Left lung (tissue), 10 donors: ENCODE results near the gene MYO18B. TPM values are rescaled to one million over a fixed set of nuclear protein-coding genes. Genes with fewer than 3 reads are reported as not detected.

Experiments
- ATAC-seq: fragments of 200-7000 bp; cut with Tn5 transposase; one replicate; pipeline ENCODE4 v1.9.1; 2020; ENCODE audit warnings: moderate library complexity
- DNase-seq, 4 donors: peaks; one replicate each; pipeline ENCODE4 v3.0.0-alpha.2; 2013 to 2020
- H3K27ac ChIP-seq, 2 donors: fragments of 200-600 bp; sonication (generic) in 1 of 2; one replicate each; pipeline versions ENCODE4 v1.5.0 to v1.8.0; 2020 to 2021
- H3K27me3 ChIP-seq, 2 donors: fragments of 200-600 bp; sonication (generic) in 1 of 2; one replicate each; pipeline versions ENCODE4 v1.5.0 to v1.8.0; 2020 to 2021
- H3K36me3 ChIP-seq, 2 donors: fragments of 200-600 bp; sonication (generic) in 1 of 2; one replicate each; pipeline versions ENCODE4 v1.5.0 to v1.8.0; 2020 to 2021
- H3K4me1 ChIP-seq, 2 donors: fragments of 200-600 bp; one replicate each; pipeline ENCODE4 v1.8.0; 2021
- H3K4me3 ChIP-seq, 2 donors: fragments of 200-600 bp; sonication (generic) in 1 of 2; one replicate each; pipeline versions ENCODE4 v1.5.0 to v1.8.0; 2020 to 2021; ENCODE audit warnings: mild to moderate bottlenecking in 1 of 2
- H3K9me3 ChIP-seq, 2 donors: fragments of 200-600 bp; sonication (generic) in 1 of 2; one replicate each; pipeline versions ENCODE4 v1.5.0 to v1.8.0; 2020 to 2021
- intact Hi-C, 2 donors: fragments of 100-400 bp; cut with DNase I; formaldehyde crosslinking; loops; one replicate each; pipeline versions ENCODE4 v1.11.2 to v1.14.2; 2022
- polyA plus RNA-seq, 6 donors: library from polyadenylated mRNA; unstranded; fragments of 120-200 nt; gene quantifications; one replicate each; pipeline ENCODE4 v1.2.1, GENCODE V29; 2013; ENCODE audit not compliant: insufficient read length in 6 of 6
- total RNA-seq, 2 donors: library from RNA; stranded (reverse); fragmentation: NEBNext Ultra II Directional; extraction: Animal tissue kit (Norgen Biotek cat#: 25700); gene quantifications; one replicate each; pipeline ENCODE4 v1.2.1, GENCODE V29; 2021
- TF ChIP-seq, protein P1 (sequence below), 2 donors: fragments of 200-600 bp; sonication (generic) in 1 of 2; IDR thresholded peaks; one replicate each; pipeline versions ENCODE4 v1.5.0 to v1.8.0; 2021; ENCODE audit warnings: antibody characterized with exemption in 2 of 2
- donor health status: DM: no; HTN: yes; CAD: no.
- donor health status: DM: no; HTN: no; CAD: no.

Gene MYO18B
- total and polyA plus RNA-seq, 8 donors, result 0.06 to 0.37 (median 0.15) TPM

DNA sequence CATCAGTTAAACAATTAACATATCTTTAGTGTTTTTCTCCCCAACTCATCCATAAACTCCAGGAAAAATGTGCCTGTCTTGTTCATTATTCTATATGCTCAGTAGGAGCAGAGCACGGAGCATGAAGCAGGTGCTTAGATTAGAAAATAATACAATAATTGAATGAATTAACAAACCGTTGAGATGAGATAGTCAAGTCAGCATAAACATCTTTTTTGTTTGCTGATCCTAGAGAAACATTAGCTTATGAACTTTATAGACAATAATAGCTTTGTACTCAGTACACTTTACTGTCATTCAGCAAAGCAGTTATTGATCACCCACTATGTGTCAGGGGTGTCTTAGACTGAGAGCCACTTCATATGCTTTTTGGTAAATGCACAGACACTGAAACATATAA is 322.1 kb downstream of the MYO18B start:
- intact Hi-C loops, result no loop called here
- Histone ChIP-seq H3K36me3 (no peaks in the 10 kb centered on the region), H3K27ac (no peak overlapping the region), H3K9me3 (no peaks in the 10 kb centered on the region), H3K4me3 (no peak overlapping the region), H3K27me3 (peaks cover 0 to 73% of the 10 kb centered on the region in 2 donors), H3K4me1 (no peaks in the 10 kb centered on the region)
- DNase-seq (no peak), ATAC-seq (no peak)
- TF ChIP-seq, protein P1, sequence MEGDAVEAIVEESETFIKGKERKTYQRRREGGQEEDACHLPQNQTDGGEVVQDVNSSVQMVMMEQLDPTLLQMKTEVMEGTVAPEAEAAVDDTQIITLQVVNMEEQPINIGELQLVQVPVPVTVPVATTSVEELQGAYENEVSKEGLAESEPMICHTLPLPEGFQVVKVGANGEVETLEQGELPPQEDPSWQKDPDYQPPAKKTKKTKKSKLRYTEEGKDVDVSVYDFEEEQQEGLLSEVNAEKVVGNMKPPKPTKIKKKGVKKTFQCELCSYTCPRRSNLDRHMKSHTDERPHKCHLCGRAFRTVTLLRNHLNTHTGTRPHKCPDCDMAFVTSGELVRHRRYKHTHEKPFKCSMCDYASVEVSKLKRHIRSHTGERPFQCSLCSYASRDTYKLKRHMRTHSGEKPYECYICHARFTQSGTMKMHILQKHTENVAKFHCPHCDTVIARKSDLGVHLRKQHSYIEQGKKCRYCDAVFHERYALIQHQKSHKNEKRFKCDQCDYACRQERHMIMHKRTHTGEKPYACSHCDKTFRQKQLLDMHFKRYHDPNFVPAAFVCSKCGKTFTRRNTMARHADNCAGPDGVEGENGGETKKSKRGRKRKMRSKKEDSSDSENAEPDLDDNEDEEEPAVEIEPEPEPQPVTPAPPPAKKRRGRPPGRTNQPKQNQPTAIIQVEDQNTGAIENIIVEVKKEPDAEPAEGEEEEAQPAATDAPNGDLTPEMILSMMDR (IDR thresholded peaks at IDR 0.05), result no peak

DNA sequence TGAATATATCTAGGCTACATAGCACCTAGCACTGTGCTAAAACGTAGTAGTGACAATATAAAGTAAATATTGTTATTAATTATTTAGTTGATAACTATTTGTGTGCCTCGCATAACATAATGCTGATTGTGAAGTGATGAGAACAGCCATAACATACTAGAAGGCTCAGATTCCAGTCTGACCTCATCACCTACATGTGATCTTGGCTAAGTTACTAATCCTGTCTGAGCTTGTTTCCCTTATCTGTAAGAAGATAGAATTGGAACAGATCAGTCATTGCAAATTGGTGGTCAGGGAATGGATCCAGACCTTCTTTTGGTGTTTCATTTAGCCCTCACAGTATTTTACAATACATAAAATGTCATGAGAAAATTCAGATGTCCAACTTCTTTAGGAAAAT is 323.9 kb downstream of the MYO18B start:
- Histone ChIP-seq H3K4me3 (no peak overlapping the region), H3K36me3 (no peaks in the 10 kb centered on the region), H3K9me3 (no peaks in the 10 kb centered on the region), H3K4me1 (no peaks in the 10 kb centered on the region), H3K27me3 (peaks cover 0 to 80% of the 10 kb centered on the region in 2 donors), H3K27ac (no peak overlapping the region)
- TF ChIP-seq, protein P1 (IDR thresholded peaks at IDR 0.05), result no peak
- ATAC-seq (no peak), DNase-seq (no peak)
- intact Hi-C loops, result no loop called here

DNA sequence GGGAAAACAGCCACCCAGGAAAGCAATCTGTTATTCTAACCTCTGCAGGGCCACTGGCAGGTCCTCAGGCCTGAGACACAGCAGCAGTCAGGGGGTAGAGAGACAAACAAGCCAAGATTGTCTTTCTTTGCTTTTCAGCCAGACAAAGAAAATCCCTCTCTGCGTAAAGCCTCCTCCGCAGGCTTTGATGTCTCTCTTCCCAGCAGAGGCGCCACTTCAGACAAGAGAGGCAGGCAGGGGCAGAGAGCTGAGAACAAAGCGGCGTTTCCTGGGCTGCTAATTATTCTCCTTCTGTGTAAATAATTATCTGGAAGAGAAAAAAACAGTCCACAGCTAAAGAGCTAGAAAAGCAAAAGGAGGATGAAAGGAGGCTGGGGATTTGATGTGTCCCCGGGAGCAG is 324.5 kb downstream of the MYO18B start:
- no peak overlapping the region for H3K4me3 ChIP-seq
- intact Hi-C loops, result no loop called here
- ATAC-seq (no peak), DNase-seq (no peak)
- TF ChIP-seq, protein P1 (IDR thresholded peaks at IDR 0.05), result no peak
- H3K27ac ChIP-seq, result no peak overlapping the region
- H3K9me3 ChIP-seq, result no peaks in the 10 kb centered on the region
- no peaks in the 10 kb centered on the region for H3K36me3 ChIP-seq
- H3K4me1 ChIP-seq, result no peaks in the 10 kb centered on the region
- H3K27me3 ChIP-seq, result peaks cover 0 to 76% of the 10 kb centered on the region in 2 donors

DNA sequence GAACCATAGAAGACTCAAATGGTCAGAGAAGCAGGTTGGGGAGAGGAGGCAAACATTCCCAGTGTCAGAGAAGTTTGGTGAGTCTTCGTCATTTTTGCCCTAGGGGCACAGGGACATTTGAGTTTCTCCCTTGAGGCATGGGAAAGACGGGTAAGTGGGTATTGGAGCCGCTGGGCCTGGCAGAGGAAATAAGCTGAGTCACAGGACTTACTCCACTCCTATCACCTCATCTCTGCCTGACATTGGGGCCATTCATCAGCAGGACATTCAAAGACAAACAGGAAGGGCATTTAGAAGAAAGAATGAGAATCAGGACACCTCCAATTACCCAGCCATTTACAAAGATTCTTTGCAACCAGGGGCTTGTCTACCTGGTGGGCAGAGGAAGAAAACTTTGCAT is 326.6 kb downstream of the MYO18B start:
- H3K27ac ChIP-seq, result no peak overlapping the region
- ATAC-seq (no peak), DNase-seq (no peak)
- TF ChIP-seq, protein P1 (IDR thresholded peaks at IDR 0.05), result no peak
- H3K9me3 ChIP-seq, result no peaks in the 10 kb centered on the region
- H3K36me3 ChIP-seq, result no peaks in the 10 kb centered on the region
- H3K27me3 ChIP-seq, result peaks cover 0 to 71% of the 10 kb centered on the region in 2 donors
- H3K4me1 ChIP-seq, result no peaks in the 10 kb centered on the region
- intact Hi-C loops, result no loop called here
- H3K4me3 ChIP-seq, result no peak overlapping the region

DNA sequence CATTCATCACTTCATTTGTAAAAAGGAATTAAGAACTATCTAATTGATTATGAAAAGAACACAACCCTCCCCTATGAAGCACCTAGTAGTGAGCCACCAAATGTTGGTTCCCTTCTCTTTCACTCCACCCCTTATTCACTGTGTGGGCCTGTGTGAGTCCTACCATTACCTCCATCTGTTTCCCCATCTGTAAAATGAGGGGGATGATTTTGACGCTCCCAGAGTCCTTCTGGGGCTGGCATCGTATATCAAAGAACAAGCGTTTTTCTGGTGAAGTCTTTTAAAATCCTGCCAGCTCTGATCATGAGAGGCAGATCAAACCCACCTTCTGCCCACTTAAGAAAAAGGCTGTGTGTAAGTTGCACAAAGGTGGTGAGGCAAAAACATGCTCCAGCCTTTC is 330.6 kb downstream of the MYO18B start:
- no peaks in the 10 kb centered on the region for H3K36me3 ChIP-seq
- H3K4me3 ChIP-seq, result no peak overlapping the region
- H3K27ac ChIP-seq, result no peak overlapping the region
- no peaks in the 10 kb centered on the region for H3K4me1 ChIP-seq
- no peak for DNase-seq
- no peak for ATAC-seq
- TF ChIP-seq, protein P1 (IDR thresholded peaks at IDR 0.05), result no peak
- peaks cover 0 to 56% of the 10 kb centered on the region in 2 donors for H3K27me3 ChIP-seq
- H3K9me3 ChIP-seq, result no peaks in the 10 kb centered on the region
- intact Hi-C loops, result no loop called here
